D341Med (cell line): ENCODE measurements around the gene KLF3.

Experiments
- DNase-seq: peaks from one replicate; pipeline ENCODE4 v3.0.0; 2012; ENCODE audit warnings: low spot score

KLF3 gene

DNA sequence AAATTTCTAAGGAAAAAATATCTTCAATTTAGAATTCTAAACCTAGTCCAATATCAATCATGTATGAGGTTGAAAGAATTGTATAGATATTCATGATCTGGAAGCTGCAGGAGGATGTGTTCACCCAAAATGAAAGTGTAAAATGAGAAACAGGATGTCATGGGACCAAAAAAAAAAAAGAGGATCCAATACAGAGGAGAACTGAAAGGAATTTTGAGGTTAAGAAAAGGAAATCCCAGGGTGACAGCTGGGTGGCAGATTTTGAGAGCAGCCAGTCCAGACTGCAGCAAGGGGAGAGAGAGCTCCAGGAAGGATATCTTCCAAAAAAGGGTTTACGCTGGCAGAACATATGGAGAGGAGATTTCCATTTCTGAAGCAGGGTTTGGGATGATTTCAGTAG, 79.9 kb downstream of the KLF3 start:
- no peak for DNase-seq

DNA sequence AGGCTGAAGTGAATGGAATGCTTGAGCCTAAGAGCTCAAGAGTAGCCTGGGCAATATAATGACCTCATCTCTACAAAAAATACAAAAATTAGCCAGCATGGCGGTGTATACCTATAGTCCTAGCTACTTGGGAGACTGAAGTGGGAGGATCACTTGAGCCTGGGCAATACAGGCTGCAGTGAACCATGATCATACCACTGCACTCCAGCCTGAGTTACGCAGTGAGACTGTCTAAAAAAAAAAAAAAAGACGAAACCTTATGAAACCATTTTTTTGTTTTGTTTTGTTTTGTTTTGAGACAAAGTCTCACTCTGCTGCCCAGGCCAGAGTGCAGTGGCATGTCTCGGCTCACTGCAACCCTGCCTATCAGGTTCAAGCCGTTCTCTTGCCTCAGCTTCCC, 81.9 kb downstream of the KLF3 start:
- no peak for DNase-seq

DNA sequence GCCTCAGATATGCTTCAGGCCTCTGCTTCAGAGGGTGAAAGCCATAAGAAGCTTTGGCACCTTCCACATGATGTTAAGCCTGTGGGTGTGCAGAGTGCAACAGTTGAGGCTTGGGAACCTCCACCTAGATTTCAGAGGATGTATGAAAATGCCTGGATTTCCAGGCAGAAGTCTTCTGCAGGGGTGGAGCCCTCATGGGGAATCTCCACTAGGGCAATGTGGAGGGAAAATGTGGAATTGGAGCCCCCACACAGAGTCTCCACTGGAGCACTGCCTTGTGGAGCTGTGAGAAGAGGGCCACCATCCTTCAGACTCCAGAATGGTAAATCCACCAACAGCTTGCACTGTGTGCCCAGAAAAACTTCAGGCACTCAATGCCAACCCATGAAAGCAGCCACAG, 83.6 kb downstream of the KLF3 start:
- DNase-seq: no peak

DNA sequence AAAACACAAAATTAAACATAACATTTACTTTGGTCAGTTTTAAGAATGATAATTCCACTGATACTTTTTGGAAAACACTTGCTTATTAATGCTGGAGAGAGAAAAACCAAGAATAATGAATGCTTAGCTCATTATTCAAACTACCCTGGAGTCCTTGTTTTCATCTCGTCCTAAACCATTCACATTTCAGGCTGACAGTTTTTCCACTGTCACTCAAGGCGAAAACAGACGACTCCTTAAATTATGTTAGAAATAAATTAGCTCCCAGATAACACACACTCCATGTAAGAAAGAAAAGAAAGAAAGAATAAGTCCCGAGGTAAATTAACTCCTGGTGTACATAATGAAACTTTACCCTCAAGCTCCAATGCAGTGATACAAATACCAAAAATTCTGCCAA, 85.3 kb downstream of the KLF3 start:
- no peak for DNase-seq
